Measurements from ENCODE around the gene IRAK1. TPM values are rescaled to one million over a fixed set of nuclear protein-coding genes. Genes with fewer than 3 reads are reported as not detected.

The IRAK1 gene
- polyA plus RNA-seq, 1 of the 3 experiments (the other 2 are of a cell fraction): 68.5 TPM

- Histone ChIP-seq H2AFZ (ENCODE audit: low read depth) (no peak overlapping the region), H3K79me2 (ENCODE audit: insufficient read depth) (peaks cover 26% of the 10 kb centered on the region), H3F3A (replicated peaks; ENCODE audit: insufficient read depth) (no peaks in the 10 kb centered on the region), H3K4me3 (ENCODE audit: low read depth in 2 of 2, low read length in 1 of 2) (no peak overlapping the region), H3K27ac (ENCODE audit: low read depth in 2 of 2, low read length in 1 of 2) (no peak overlapping the region), H3K9me3 (no peaks in the 10 kb centered on the region), H4K20me1 (ENCODE audit: insufficient read depth) (peaks cover 4% of the 10 kb centered on the region; the same call in 1 of the 2 replicates), H3K27me3 (ENCODE audit: insufficient read depth) (no peaks in the 10 kb centered on the region), H3K9ac (no peak overlapping the region), H3K9me2 (no peaks in the 10 kb centered on the region), H3K36me3 (replicated peaks in 1 of 2; ENCODE audit: control insufficient read depth in 1 of 2, insufficient read depth in 2 of 2, low read length in 1 of 2) (peaks cover 0 to 27% of the 10 kb centered on the region in 2 experiments), H3K4me1 (ENCODE audit: control insufficient read depth in 1 of 2, insufficient read depth in 2 of 2, low read depth in 1 of 2, low read length in 1 of 2) (peaks cover 0 to 7% of the 10 kb centered on the region in 2 experiments; a peak in 1 of 4 replicates), H3K4me2 (no peak overlapping the region)
- TF ChIP-seq TAF1 (IDR thresholded peaks at IDR 0.05; ENCODE audit: borderline replicate concordance, low read depth, low read length) (no peak), GATA2 (CRISPR knock-in tag; IDR thresholded peaks at IDR 0.05) (no peak), MXI1 (IDR thresholded peaks at IDR 0.05; ENCODE audit: low read depth, low read length) (no peak), SIN3A (IDR thresholded peaks at IDR 0.05; ENCODE audit: borderline replicate concordance, low read depth, low read length) (no peak), YY1 (IDR thresholded peaks at IDR 0.05; ENCODE audit: low read depth) (no peak), MAX (IDR thresholded peaks at IDR 0.05; ENCODE audit: low read depth) (no peak), USF1 (IDR thresholded peaks at IDR 0.05; ENCODE audit: borderline replicate concordance, low read depth) (no peak), USF2 (IDR thresholded peaks at IDR 0.05; ENCODE audit: borderline replicate concordance, low read depth, low read length) (no peak)
- 53% methylated on average over 19 of the region's 24 CpGs for WGBS (ENCODE audit: low lambda C conversion rate)
- ChIA-PET CTCF (interaction anchor here (1.0 to 5.5 kb wide), 16 partner anchors 9 to 68 kb away, joined by 3 to 94 read pairs (median 13); no protein-coding TSS in a partner anchor), POLR2A (no interaction called here)
- DNase-seq: no peak
These were observed 5.0 kb downstream of the IRAK1 start for GRCh38 chrX:154014429-154015380.

GRCh38 chrX:154013614-154014360 lies 5.9 kb downstream of the IRAK1 start:
- Histone ChIP-seq H3K27ac (ENCODE audit: low read depth in 2 of 2, low read length in 1 of 2) (no peak overlapping the region), H3K9me3 (no peaks in the 10 kb centered on the region), H3K36me3 (replicated peaks in 1 of 2; ENCODE audit: control insufficient read depth in 1 of 2, insufficient read depth in 2 of 2, low read length in 1 of 2) (peaks cover 0 to 27% of the 10 kb centered on the region in 2 experiments), H2AFZ (ENCODE audit: low read depth) (no peak overlapping the region), H3K9me2 (no peaks in the 10 kb centered on the region), H4K20me1 (ENCODE audit: insufficient read depth) (peaks cover 4% of the 10 kb centered on the region; the same call in 1 of the 2 replicates), H3K4me3 (ENCODE audit: low read depth in 2 of 2, low read length in 1 of 2) (peak overlapping the region in 1 of 2 experiments; percentile 17; a peak in 1 of 4 replicates), H3K4me2 (no peak overlapping the region), H3K9ac (no peak overlapping the region), H3K4me1 (ENCODE audit: control insufficient read depth in 1 of 2, insufficient read depth in 2 of 2, low read depth in 1 of 2, low read length in 1 of 2) (peaks cover 0 to 7% of the 10 kb centered on the region in 2 experiments; a peak in 1 of 4 replicates), H3K27me3 (ENCODE audit: insufficient read depth) (no peaks in the 10 kb centered on the region), H3F3A (replicated peaks; ENCODE audit: insufficient read depth) (no peaks in the 10 kb centered on the region), H3K79me2 (ENCODE audit: insufficient read depth) (peaks cover 19% of the 10 kb centered on the region)
- WGBS (ENCODE audit: low lambda C conversion rate): 23% methylated on average over 12 of the region's 20 CpGs
- TF ChIP-seq CHD2 (IDR thresholded peaks at IDR 0.05; ENCODE audit: low read length, partially characterized antibody) (no peak), SMC3 (IDR thresholded peaks at IDR 0.05; ENCODE audit: low read depth, low read length) (peak; percentile 60), CTCF (IDR thresholded peaks at IDR 0.05) (peak; percentile 98), RAD21 (IDR thresholded peaks at IDR 0.05; ENCODE audit: low read length) (peak; percentile 62), FOXJ3 (CRISPR knock-in tag; IDR thresholded peaks at IDR 0.05) (no peak)
- POLR2A ChIA-PET: no interaction called here
- CTCF ChIA-PET: interaction anchor here (0.7 to 5.5 kb wide), 33 partner anchors 8 to 522 kb away, joined by 3 to 94 read pairs (median 4); partner anchors contain the start of genes MECP2 and PLXNB3
- DNase-seq: peak; percentile 88
